ENCODE data around the gene NKX1-1. TPM values are rescaled to one million over a fixed set of nuclear protein-coding genes. Genes with fewer than 3 reads are reported as not detected.
"Not testable (repeated sequence)": the region's sequence is repeated elsewhere in the genome, so short reads cannot be mapped to it uniquely, and the experiment has no call there.

The NKX1-1 gene
- total RNA-seq, 4 donors from 2014 or later: not detected

DNA sequence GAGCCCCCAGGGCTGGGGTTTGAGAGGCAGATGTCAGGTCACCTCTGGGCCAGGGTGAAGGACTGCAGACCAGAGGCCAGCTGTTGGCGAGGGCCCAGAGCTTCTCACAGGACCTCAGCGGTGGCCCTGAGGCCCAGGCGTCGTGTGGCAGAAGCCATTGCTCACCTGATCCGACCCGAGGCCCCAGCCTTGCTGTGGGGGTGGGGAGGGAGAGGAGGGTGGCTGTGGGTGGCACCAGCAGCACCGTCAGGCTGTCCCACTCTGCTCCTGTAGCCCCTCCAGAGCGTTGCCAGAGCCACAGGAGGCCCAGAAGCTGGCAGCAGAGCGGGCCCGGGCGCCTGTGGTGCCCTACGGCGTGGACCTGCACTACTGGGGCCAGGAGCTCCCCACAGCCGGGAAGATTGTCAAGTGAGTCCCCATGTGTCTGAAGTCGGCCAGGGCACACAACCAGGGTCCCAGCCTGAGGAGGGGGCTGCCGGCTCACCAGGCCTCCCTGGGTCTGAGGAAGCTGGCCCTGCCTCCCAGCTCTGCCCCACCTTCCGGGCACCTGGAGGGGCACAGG is 30.4 kb downstream of the NKX1-1 start:
- H3K27ac ChIP-seq: no peak overlapping the region
- TF ChIP-seq POLR2AphosphoS5 (IDR thresholded peaks at IDR 0.05) (no peak), POLR2A (IDR thresholded peaks at IDR 0.05) (no peak), EP300 (IDR thresholded peaks at IDR 0.05) (no peak)
- TF ChIP-seq, protein P1, sequence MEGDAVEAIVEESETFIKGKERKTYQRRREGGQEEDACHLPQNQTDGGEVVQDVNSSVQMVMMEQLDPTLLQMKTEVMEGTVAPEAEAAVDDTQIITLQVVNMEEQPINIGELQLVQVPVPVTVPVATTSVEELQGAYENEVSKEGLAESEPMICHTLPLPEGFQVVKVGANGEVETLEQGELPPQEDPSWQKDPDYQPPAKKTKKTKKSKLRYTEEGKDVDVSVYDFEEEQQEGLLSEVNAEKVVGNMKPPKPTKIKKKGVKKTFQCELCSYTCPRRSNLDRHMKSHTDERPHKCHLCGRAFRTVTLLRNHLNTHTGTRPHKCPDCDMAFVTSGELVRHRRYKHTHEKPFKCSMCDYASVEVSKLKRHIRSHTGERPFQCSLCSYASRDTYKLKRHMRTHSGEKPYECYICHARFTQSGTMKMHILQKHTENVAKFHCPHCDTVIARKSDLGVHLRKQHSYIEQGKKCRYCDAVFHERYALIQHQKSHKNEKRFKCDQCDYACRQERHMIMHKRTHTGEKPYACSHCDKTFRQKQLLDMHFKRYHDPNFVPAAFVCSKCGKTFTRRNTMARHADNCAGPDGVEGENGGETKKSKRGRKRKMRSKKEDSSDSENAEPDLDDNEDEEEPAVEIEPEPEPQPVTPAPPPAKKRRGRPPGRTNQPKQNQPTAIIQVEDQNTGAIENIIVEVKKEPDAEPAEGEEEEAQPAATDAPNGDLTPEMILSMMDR (IDR thresholded peaks at IDR 0.05): no peak

DNA sequence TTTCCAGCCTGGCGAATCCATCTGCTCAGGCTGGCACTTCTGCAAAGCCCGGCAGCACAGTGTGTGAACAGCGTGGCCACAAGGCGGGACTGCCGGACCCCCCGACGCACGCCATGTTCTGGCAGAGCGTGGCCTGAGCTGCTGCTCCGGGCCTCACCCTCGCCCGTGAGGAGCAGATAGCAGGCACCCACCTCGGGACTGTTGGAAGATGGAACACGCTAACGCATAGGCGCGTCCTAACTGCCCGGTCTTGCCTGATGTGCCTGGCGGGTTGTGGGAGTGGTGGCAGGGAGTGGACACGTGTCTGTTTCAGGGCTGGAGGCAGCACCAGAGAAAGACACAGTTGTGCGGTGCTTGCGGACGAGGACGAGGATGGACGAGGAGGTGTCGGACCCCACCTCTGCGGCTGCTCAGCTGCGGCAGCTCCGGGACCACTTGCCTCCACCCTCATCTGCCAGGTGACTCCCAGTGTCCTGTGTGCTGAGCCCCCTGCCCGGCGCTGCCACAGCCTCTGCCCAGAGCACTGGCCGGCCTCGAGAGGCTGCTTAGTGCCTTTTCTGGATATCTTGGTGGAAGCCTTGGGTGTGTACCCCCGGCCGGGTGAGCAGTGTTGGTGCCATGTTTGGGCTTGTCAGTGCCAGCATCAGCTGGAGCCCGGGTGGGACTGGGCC is 31.1 kb downstream of the NKX1-1 start:
- H3K36me3 ChIP-seq: peaks cover 0 to 94% of the 10 kb centered on the region in 2 donors
- no peak for TF ChIP-seq EP300 (IDR thresholded peaks at IDR 0.05)

More for the DNA sequence above, 30.4 kb downstream of the NKX1-1 start:
- H3K4me3 ChIP-seq: no peak overlapping the region
- H3K9me3 ChIP-seq: no peaks in the 10 kb centered on the region
- no peaks in the 10 kb centered on the region for H3K27me3 ChIP-seq
- WGBS, 2 donors (ENCODE audit: low coverage in 1 of 2): no CpG with 5 or more reads among the region's 17 CpGs
- no peak for ATAC-seq
- H3K4me1 ChIP-seq: no peaks in the 10 kb centered on the region
- peaks cover 0 to 94% of the 10 kb centered on the region in 2 donors for H3K36me3 ChIP-seq

GRCh38 chr4:1374706-1375045 is 31.6 kb downstream of the NKX1-1 start:
- Histone ChIP-seq H3K27me3 (no peaks in the 10 kb centered on the region), H3K9me3 (no peaks in the 10 kb centered on the region), H3K27ac (no peak overlapping the region), H3K4me1 (no peaks in the 10 kb centered on the region), H3K36me3 (peaks cover 0 to 92% of the 10 kb centered on the region in 2 donors), H3K4me3 (no peak overlapping the region)
- no peak for TF ChIP-seq EP300 (IDR thresholded peaks at IDR 0.05)
- TF ChIP-seq, protein P1 (IDR thresholded peaks at IDR 0.05): no peak
- TF ChIP-seq POLR2AphosphoS5 (IDR thresholded peaks at IDR 0.05): no peak
- TF ChIP-seq POLR2A (IDR thresholded peaks at IDR 0.05): no peak
- ATAC-seq: no peak
- WGBS, 2 donors (ENCODE audit: low coverage in 1 of 2): 100% methylated on average over 1 of the region's 14 CpGs; no CpG with 5 or more reads in 1 of the 2 donors

More for the DNA sequence above, 31.1 kb downstream of the NKX1-1 start:
- no peaks in the 10 kb centered on the region for H3K4me1 ChIP-seq
- WGBS, 2 donors (ENCODE audit: low coverage in 1 of 2): 90% methylated on average over 2 of the region's 36 CpGs
- H3K27me3 ChIP-seq: no peaks in the 10 kb centered on the region
- no peaks in the 10 kb centered on the region for H3K9me3 ChIP-seq
- H3K27ac ChIP-seq: no peak overlapping the region
- H3K4me3 ChIP-seq: no peak overlapping the region
- ATAC-seq: no peak

- ATAC-seq: no peak
- TF ChIP-seq POLR2A (IDR thresholded peaks at IDR 0.05) (no peak), EP300 (IDR thresholded peaks at IDR 0.05) (no peak), POLR2AphosphoS5 (IDR thresholded peaks at IDR 0.05) (no peak)
- TF ChIP-seq, protein P1 (IDR thresholded peaks at IDR 0.05): no peak
- H3K9me3 ChIP-seq: no peaks in the 10 kb centered on the region
- no peak overlapping the region for H3K27ac ChIP-seq
- H3K36me3 ChIP-seq: peaks cover 0 to 93% of the 10 kb centered on the region in 2 donors
- H3K27me3 ChIP-seq: no peaks in the 10 kb centered on the region
- no peaks in the 10 kb centered on the region for H3K4me1 ChIP-seq
- WGBS, 2 donors (ENCODE audit: low coverage in 1 of 2): 90 to 96% methylated on average over 6 to 9 of the region's 42 CpGs
- no peak overlapping the region for H3K4me3 ChIP-seq
Measured at GRCh38 chr4:1373892-1374705, 32.1 kb downstream of the NKX1-1 start.

DNA sequence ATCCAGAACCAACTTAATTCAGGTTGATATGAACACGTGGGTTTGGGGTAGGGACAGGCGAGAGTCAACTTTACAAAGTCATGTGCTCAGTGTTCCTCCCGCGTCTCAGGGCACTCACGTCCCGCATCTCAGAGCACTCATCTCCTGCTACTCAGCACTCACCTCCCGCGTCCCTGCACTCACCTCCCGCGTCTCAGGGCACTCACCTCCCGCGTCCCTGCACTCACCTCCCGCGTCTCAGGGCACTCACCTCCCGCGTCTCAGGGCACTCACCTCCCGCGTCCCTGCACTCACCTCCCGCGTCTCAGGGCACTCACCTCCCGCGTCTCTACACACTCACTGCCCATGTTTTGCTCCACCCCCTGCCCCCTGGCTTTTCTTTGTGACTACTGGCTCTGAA is 33.7 kb downstream of the NKX1-1 start:
- not testable (repeated sequence) for H3K9me3 ChIP-seq, H3K27me3 ChIP-seq, H3K4me3 ChIP-seq, ATAC-seq, H3K27ac ChIP-seq, H3K4me1 ChIP-seq
- peaks cover 0 to 95% of the 10 kb centered on the region in 2 donors for H3K36me3 ChIP-seq
- WGBS, 2 donors (ENCODE audit: low coverage in 1 of 2): 80 to 93% methylated on average over 6 to 13 of the region's 22 CpGs

All from gastroesophageal sphincter (tissue), 4 donors.